GM12878 (cell line): ENCODE measurements around the gene ZNF57. TPM values are rescaled to one million over a fixed set of nuclear protein-coding genes. Genes with fewer than 3 reads are reported as not detected.

Source experiments
- ATAC-seq: fragments of 200-7000 bp; cut with Tn5 transposase; 3 replicates; pipeline ENCODE4 v1.9.1; 2020; ENCODE audit warnings: mild to moderate bottlenecking, moderate library complexity
- BruUV-seq: library from RNA; stranded (reverse); fragments of 400-500 nt; replicated peaks from 2 replicates; lab custom pipeline; 2021; lab: Mats Ljungman, UMichigan
- CTCF ChIA-PET: fragments of 300-600 bp; sonication (Branson Sonifier 250); formaldehyde crosslinking; extraction: SDS; loops from one replicate; lab custom pipeline; 2021; ENCODE audit warnings: inconsistent platforms; lab: Yijun Ruan, JAX
- POLR2A ChIA-PET: fragments of 350-600 bp; formaldehyde crosslinking; extraction: SDS; loops from one replicate; lab custom pipeline; 2021; ENCODE audit warnings: inconsistent platforms; lab: Charles Lee
- RAD21 ChIA-PET: fragments of 300-600 bp; sonication (Branson Sonifier 250); formaldehyde crosslinking; loops from one replicate; lab custom pipeline; 2023; ENCODE audit warnings: antibody characterized with exemption; ENCODE audit not compliant: unreplicated experiment; lab: Charles Lee
- SMC1A ChIA-PET: fragments of 300-600 bp; sonication (Branson Sonifier 250); formaldehyde crosslinking; loops from one replicate; lab custom pipeline; 2023; ENCODE audit not compliant: unreplicated experiment, uncharacterized antibody; lab: Charles Lee
- DNase-seq: peaks from one replicate; pipeline ENCODE4 v3.0.0-alpha.2; 2011; ENCODE audit warnings: low read depth, low spot score
- FAIRE-seq: peaks from 3 replicates; lab custom pipeline; 2011; peaks lifted over from hg19 to GRCh38; lab: Jason Lieb, UNC
- H2AFZ ChIP-seq: 2 replicates; pipeline ENCODE4 v1.6.0; 2011; ENCODE audit warnings: low read depth, low read length, control low read depth; ENCODE audit not compliant: control insufficient read depth
- H3K27ac ChIP-seq: 2 replicates; pipeline ENCODE4 v1.5.1; 2011; ENCODE audit warnings: control low read depth; ENCODE audit not compliant: control insufficient read depth, insufficient read depth
- H3K27me3 ChIP-seq, 2 experiments: replicated peaks in 1 of 2; 2 replicates each; pipeline versions ENCODE4 v1.6.0 to v1.6.1; 2011; ENCODE audit warnings: low read length in 1 of 2; ENCODE audit not compliant: control insufficient read depth in 2 of 2, insufficient read depth in 2 of 2
- H3K36me3 ChIP-seq, 2 experiments: 2 replicates each; pipeline ENCODE4 v1.5.1; 2011; ENCODE audit warnings: low read length in 1 of 2; ENCODE audit not compliant: control insufficient read depth in 2 of 2, insufficient read depth in 2 of 2
- H3K4me1 ChIP-seq: 2 replicates; pipeline ENCODE4 v1.6.1; 2011; ENCODE audit warnings: mild to moderate bottlenecking, low read length, moderate library complexity, mixed read lengths; ENCODE audit not compliant: control insufficient read depth, insufficient read depth
- H3K4me2 ChIP-seq: 2 replicates; pipeline ENCODE4 v1.6.0; 2011; ENCODE audit warnings: control low read depth; ENCODE audit not compliant: control insufficient read depth, insufficient read depth
- H3K4me3 ChIP-seq: fragments of 200-600 bp; sonication (generic); 2 replicates; pipeline ENCODE4 v1.5.1; 2016
- H3K79me2 ChIP-seq: 2 replicates; pipeline ENCODE4 v1.6.0; 2011; ENCODE audit warnings: low read length; ENCODE audit not compliant: control insufficient read depth, insufficient read depth
- H3K9ac ChIP-seq: 2 replicates; pipeline ENCODE4 v1.8.0; 2011; ENCODE audit warnings: low read length, control low read depth, mixed read lengths; ENCODE audit not compliant: control insufficient read depth, insufficient read depth
- H3K9me3 ChIP-seq: replicated peaks from 3 replicates; pipeline ENCODE4 v1.5.1; 2011; ENCODE audit warnings: mild to moderate bottlenecking, low read length; ENCODE audit not compliant: control insufficient read depth, insufficient read depth
- H4K20me1 ChIP-seq: 2 replicates; pipeline ENCODE4 v1.6.0; 2011; ENCODE audit not compliant: control insufficient read depth, insufficient read depth
- HDGF ChIP-seq: fragments of 450-650 bp; IDR thresholded peaks from 2 replicates; pipeline ENCODE4 v1.6.1; 2016; ENCODE audit warnings: antibody characterized with exemption
- WGBS: methylation state at CpG from one replicate; pipeline ENCODE4 v1.1.6; 2016; ENCODE audit warnings: low lambda C conversion rate; ENCODE audit not compliant: insufficient replicate concordance, insufficient coverage; ENCODE audit errors: missing lambda C conversion rate; 5-methylcytosine and 5-hydroxymethylcytosine counted together
- in situ Hi-C: fragments of 300-500 bp; cut with MboI; formaldehyde crosslinking; loops from 9 replicates; pipeline ENCODE4 v1.14.3; 2018; ENCODE audit warnings: mixed read lengths
- intact Hi-C: fragments of 100-400 bp; cut with micrococcal nuclease; formaldehyde crosslinking; loops from one replicate; pipeline ENCODE4 v1.14.2; 2022; ENCODE audit not compliant: unreplicated experiment
- polyA plus RNA-seq, 11 experiments: library from polyadenylated mRNA; depleted of rRNA in 4 of 11; unstranded in 6 of 11; stranded (reverse) in 5 of 11; fragments of >200 nt; fragmentation: Nextera tagmentation in 4 of 11; fragmentation: Illumina TruSeq in 1 of 11; extraction: Ambion mirVana in 4 of 11; extraction: Trizol in 1 of 11; gene quantifications; 1 replicate in 1 of 11; 2 replicates in 10 of 11; pipeline versions ENCODE4 v1.2.1 to v1.2.3, GENCODE V29; 2011 to 2016; ENCODE audit warnings: inconsistent platforms in 2 of 11, missing spikeins in 2 of 11, low read depth in 1 of 11
- total RNA-seq, 4 experiments: library from RNA; depleted of rRNA in 3 of 4; stranded (reverse); fragments of >200 nt in 3 of 4; fragmentation: Illumina TruSeq in 1 of 4; extraction: Trizol in 1 of 4; gene quantifications; 2 replicates each; pipeline versions ENCODE4 v1.2.1 to v1.2.3, GENCODE V29; 2013 to 2021
- TF ChIP-seq, protein P1 (sequence below): fragments of 450-650 bp; IDR thresholded peaks from 2 replicates; pipeline ENCODE4 v1.6.1; 2018; ENCODE audit warnings: mild to moderate bottlenecking, low read depth, moderate library complexity; ENCODE audit not compliant: partially characterized antibody

Gene ZNF57
- total and polyA plus RNA-seq, 10 of the 15 experiments (the other 5 are each of a cell fraction or from before 2014, with no cell fraction given), result 2.7 to 8.9 (median 5.8) TPM

- Histone ChIP-seq H3K4me3 (no peak overlapping the region), H3K4me2 (no peak overlapping the region), H3K4me1 (no peaks in the 10 kb centered on the region), H3K36me3 (no peaks in the 10 kb centered on the region), H3K9me3 (peaks cover 2% of the 10 kb centered on the region; the same call in 2 of the 3 replicates), H3K79me2 (no peaks in the 10 kb centered on the region), H3K9ac (no peak overlapping the region), H4K20me1 (no peaks in the 10 kb centered on the region), H3K27me3 (no peaks in the 10 kb centered on the region), H2AFZ (no peak overlapping the region), H3K27ac (no peak overlapping the region)
- CTCF ChIA-PET, result no interaction called here
- ATAC-seq (no peak), DNase-seq (no peak), FAIRE-seq (no peak)
- intact Hi-C loops (no loop called here), in situ Hi-C loops (no loop called here)
- RAD21 ChIA-PET, result interaction anchor here (0.7 kb wide), 1 partner anchor 211 kb away, joined by 4 read pairs; no protein-coding TSS in a partner anchor
- SMC1A ChIA-PET, result no interaction called here
- TF ChIP-seq HDGF, result no peak
- TF ChIP-seq, protein P1, sequence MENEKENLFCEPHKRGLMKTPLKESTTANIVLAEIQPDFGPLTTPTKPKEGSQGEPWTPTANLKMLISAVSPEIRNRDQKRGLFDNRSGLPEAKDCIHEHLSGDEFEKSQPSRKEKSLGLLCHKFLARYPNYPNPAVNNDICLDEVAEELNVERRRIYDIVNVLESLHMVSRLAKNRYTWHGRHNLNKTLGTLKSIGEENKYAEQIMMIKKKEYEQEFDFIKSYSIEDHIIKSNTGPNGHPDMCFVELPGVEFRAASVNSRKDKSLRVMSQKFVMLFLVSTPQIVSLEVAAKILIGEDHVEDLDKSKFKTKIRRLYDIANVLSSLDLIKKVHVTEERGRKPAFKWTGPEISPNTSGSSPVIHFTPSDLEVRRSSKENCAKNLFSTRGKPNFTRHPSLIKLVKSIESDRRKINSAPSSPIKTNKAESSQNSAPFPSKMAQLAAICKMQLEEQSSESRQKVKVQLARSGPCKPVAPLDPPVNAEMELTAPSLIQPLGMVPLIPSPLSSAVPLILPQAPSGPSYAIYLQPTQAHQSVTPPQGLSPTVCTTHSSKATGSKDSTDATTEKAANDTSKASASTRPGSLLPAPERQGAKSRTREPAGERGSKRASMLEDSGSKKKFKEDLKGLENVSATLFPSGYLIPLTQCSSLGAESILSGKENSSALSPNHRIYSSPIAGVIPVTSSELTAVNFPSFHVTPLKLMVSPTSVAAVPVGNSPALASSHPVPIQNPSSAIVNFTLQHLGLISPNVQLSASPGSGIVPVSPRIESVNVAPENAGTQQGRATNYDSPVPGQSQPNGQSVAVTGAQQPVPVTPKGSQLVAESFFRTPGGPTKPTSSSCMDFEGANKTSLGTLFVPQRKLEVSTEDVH, result no peak
- WGBS, result 62% methylated on average over 10 of the region's 10 CpGs
- BruUV-seq, result no TSS peak
- POLR2A ChIA-PET, result interaction anchor here (0.6 kb wide), 1 partner anchor 488 kb away, joined by 3 read pairs; no protein-coding TSS in a partner anchor
Observed at GRCh38 chr19:2863816-2864215, 36.9 kb upstream of the ZNF57 start.
